GM12891 (cell line): ENCODE results near the gene MYO1D.

Experiments used
- POLR2A ChIP-seq: IDR thresholded peaks from 2 replicates; pipeline ENCODE4 v1.6.1; 2011; ENCODE audit warnings: low read depth, low read length, control low read depth
- POLR2AphosphoS5 ChIP-seq: IDR thresholded peaks from 2 replicates; pipeline ENCODE4 v1.6.1; 2011; ENCODE audit warnings: low read depth, low read length, control low read depth
- TAF1 ChIP-seq: IDR thresholded peaks from 2 replicates; pipeline ENCODE4 v1.6.1; 2011; ENCODE audit warnings: low read depth, low read length, control low read depth

DNA sequence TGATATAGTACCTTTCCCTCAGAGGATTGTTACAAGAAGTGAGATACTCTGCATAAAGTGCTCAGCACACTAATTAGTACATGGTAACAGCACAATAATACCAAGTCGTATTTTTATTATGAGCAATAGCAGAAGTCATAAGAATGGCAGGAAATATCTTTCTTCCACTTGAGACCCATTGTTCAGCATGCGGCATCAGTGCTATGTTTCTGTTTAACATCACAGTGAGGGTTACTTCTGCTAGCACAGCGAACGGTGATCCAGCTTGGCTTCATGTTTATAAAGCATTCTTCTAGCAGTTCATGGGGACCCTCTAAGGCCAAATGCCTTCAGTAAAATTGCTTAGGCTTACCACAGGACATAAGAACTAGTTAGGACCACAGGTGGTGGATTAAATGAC, 83.1 kb downstream of the MYO1D start:
- TF ChIP-seq POLR2A: no peak
- no peak for TF ChIP-seq POLR2AphosphoS5
- TF ChIP-seq TAF1: no peak
